ENCODE data around the gene EMILIN2. TPM values are rescaled to one million over a fixed set of nuclear protein-coding genes. Genes with fewer than 3 reads are reported as not detected.

The EMILIN2 gene
- total and polyA plus RNA-seq, 2 donors (not counting 3 experiments of a cell fraction or from before 2014, with no cell fraction given): 9.4 to 13.4 TPM

GRCh38 chr18:2893676-2894075 lies 46.9 kb downstream of the EMILIN2 start:
- dilution Hi-C loops (cut with MboI; ENCODE audit: extremely low pct_ligation_motif_present, low sequenced_read_pairs): no loop called here

More at GRCh38 chr18:2893676-2894075, 46.9 kb downstream of the EMILIN2 start:
- intact Hi-C loops (cut with micrococcal nuclease): no loop called here
- BruUV-seq (replicated peaks): no TSS peak
- Histone ChIP-seq H3K36me3 (ENCODE audit: control insufficient read depth in 2 of 2, extremely low read depth in 1 of 2, insufficient read depth in 2 of 2, low read length in 2 of 2) (no peaks in the 10 kb centered on the region), H3K4me3 (replicated peaks in 1 of 3; ENCODE audit: insufficient read depth in 1 of 3, low read depth in 1 of 3, low read length in 3 of 3) (no peak overlapping the region), H2AFZ (ENCODE audit: low read depth, low read length) (no peak overlapping the region), H3K27me3 (ENCODE audit: control insufficient read depth in 2 of 2, insufficient read depth in 2 of 2, low read length in 2 of 2) (peaks cover 0 to 6% of the 10 kb centered on the region in 2 experiments), H3K27ac (ENCODE audit: insufficient read depth, low read depth, low read length) (no peak overlapping the region), H3K4me2 (ENCODE audit: insufficient read depth, low read length) (no peak overlapping the region), H3K4me1 (ENCODE audit: control insufficient read depth, extremely low read depth, insufficient read depth, low read length) (no peaks in the 10 kb centered on the region), H3K9ac (replicated peaks; ENCODE audit: extremely low read depth, insufficient read depth, low read length) (no peak overlapping the region), H4K20me1 (replicated peaks; ENCODE audit: control insufficient read depth, extremely low read depth, insufficient read depth, low read length) (no peaks in the 10 kb centered on the region), H3K9me3 (replicated peaks; ENCODE audit: control insufficient read depth, insufficient read depth, low read length) (no peaks in the 10 kb centered on the region), H3K79me2 (ENCODE audit: control insufficient read depth, insufficient read depth, low read length) (no peaks in the 10 kb centered on the region), H3K9me1 (replicated peaks; ENCODE audit: control insufficient read depth, extremely low read depth, insufficient read depth, low read length) (no peaks in the 10 kb centered on the region)
- TF ChIP-seq GATA2 (IDR thresholded peaks at IDR 0.05; ENCODE audit: insufficient read depth, insufficient read length, low read depth, low read length): no peak
- TF ChIP-seq POLR2AphosphoS5 (IDR thresholded peaks at IDR 0.05; ENCODE audit: insufficient read depth, low read depth, low read length): no peak
- TF ChIP-seq MYC (IDR thresholded peaks at IDR 0.05; ENCODE audit: low read depth, low read length): no peak
- TF ChIP-seq MAX (IDR thresholded peaks at IDR 0.05; ENCODE audit: insufficient read depth, insufficient read length): no peak
- TF ChIP-seq EZH2 (IDR thresholded peaks at IDR 0.05; ENCODE audit: borderline replicate concordance, low read depth, low read length, severe bottlenecking): no peak
- no peak for TF ChIP-seq JUN (IDR thresholded peaks at IDR 0.05; ENCODE audit: borderline replicate concordance, insufficient read depth, insufficient read length, low read depth)
- no peak for TF ChIP-seq POLR2A (IDR thresholded peaks at IDR 0.05; ENCODE audit: low read depth, low read length)
- TF ChIP-seq CTCF (IDR thresholded peaks at IDR 0.05; ENCODE audit: extremely low read depth in 1 of 2, insufficient read depth in 1 of 2, low read depth in 1 of 2, low read length in 2 of 2): no peak
- POLR2A ChIA-PET: no interaction called here
- DNase-seq (ENCODE audit: low read depth, low spot score): no peak
- FAIRE-seq: no peak
- CTCF ChIA-PET: interaction anchor here (1.0 kb wide), 1 partner anchor 63 kb away, joined by 3 read pairs; no protein-coding TSS in a partner anchor
